Stimulated activated CD4-positive, alpha-beta T cell treated with anti-CD3 and anti-CD28 coated beads, TNF-alpha, amount 100 ng/mL, for 24 hours (primary cell): Measurements from ENCODE around the gene GCFC2.
"Not testable (repeated sequence)": the region's sequence is repeated elsewhere in the genome, so short reads cannot be mapped to it uniquely, and the experiment has no call there.

Experiments
- DNase-seq, 3 experiments: peaks; one replicate each; pipeline ENCODE4 v3.0.0-alpha.2; 2020; ENCODE audit warnings: low read depth in 3 of 3

GCFC2 gene

DNA sequence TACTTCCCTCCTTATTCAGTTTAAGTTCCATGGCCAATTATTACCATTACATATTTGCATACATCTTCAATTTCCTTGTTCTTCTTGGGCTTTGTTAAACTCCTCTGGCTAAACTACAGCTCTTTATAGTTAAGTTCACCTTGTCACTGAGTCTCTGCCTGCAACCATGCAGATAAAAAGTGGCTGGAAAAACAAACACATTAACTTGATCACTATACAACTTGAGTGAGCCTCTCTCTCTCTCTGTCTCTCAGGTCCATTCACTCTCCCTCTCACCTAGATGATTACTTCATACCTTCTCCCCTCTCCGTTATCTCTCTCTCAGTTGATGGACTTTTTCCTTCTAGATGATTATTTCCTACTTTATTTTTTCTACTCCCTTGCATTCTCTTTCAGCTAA lies 30.3 kb downstream of the GCFC2 start:
- DNase-seq: no peak

DNA sequence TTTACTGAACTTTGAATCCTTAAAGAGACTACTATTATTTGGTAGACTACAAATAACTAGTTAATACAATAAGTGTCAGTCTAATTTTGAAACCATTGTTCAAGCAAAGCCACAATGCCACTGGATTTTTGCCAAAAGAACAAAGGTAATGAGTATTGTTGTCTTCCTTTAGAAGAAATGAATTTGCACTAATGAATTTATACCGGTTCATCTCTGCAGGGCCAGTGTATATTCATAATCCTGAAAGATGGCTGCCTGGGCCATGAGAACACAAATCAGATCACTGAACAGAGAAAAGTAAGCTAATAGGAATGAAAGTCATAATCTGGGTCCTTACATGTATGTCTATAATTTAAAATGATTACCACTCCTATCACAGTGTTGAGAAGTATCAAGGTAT lies 31.2 kb downstream of the GCFC2 start:
- no peak for DNase-seq

- no peak for DNase-seq
Observed at GRCh38 chr2:75676464-75676863, 34.3 kb downstream of the GCFC2 start.

GRCh38 chr2:75675908-75676307 lies 34.8 kb downstream of the GCFC2 start:
- DNase-seq: no peak

GRCh38 chr2:75675423-75675822 lies 35.3 kb downstream of the GCFC2 start:
- not testable (repeated sequence) for DNase-seq

DNA sequence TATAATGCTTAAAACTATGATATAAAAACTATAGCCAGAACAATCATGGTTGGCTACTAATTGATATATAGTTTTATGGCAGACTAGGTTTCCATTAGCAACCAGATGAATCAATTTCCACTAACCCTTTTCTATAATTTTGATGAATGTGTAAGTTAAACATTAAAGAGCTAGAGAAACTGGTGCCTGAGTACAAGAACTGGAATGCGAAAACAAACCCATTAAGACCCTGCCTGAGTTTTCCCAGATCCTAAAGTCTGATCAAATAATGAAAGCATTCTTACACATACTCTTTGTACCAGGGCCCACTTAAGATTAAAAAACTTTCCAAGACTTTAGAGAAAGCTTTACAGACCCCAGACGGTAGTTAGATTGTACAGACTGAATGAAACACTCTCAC lies 42.8 kb downstream of the GCFC2 start:
- DNase-seq: no peak

- no peak for DNase-seq
Observed at GRCh38 chr2:75666911-75667310, 43.8 kb downstream of the GCFC2 start.

DNA sequence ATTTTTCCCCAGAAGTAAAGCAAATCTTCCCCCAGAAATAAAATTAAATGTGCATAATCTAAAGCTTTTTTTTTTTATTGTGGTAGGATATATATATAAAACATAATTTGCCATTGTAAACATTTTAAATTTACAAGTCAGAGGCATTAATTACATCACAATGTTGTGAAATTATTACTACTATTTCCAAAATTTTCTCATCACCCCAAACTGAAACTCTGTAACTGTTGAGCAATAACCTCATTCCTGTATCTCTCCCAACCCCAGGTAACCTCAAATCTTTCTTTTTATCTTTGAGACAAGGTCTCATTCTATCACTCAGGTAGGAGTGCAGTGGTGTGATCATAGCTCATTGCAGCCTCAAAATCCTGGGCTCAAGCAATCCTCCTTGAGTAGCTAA lies 52.9 kb downstream of the GCFC2 start:
- DNase-seq: no peak

GRCh38 chr2:75656563-75656962 lies 54.2 kb downstream of the GCFC2 start:
- no peak for DNase-seq

GRCh38 chr2:75655861-75656260 lies 54.9 kb downstream of the GCFC2 start:
- no peak for DNase-seq

DNA sequence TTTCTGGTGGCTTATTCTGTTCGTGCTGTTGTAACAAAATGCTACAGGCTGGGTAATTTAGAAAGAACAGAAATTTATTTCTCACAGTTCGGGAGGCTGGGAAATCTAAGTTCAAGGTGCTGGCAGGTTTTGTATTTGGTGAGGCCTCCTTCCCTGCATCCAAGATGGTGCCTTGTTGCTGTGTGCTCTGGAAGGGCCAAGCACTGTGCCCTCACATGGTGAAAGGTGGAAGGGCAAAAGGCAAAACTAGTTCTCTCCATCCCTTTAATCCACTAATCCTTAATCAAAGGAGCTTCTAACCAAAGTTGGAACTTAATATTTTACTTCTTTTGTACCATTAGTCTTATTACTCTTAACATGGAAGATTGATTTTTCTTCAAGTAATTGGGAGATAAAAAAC lies 56.7 kb downstream of the GCFC2 start:
- no peak for DNase-seq

- DNase-seq: no peak
Observed at GRCh38 chr2:75647771-75648170, 62.9 kb downstream of the GCFC2 start.

GRCh38 chr2:75646583-75647425 lies 63.9 kb downstream of the GCFC2 start, which contains the start of gene MRPL19:
MRPL19 (plus strand) TSS chr2:75646783; CDS start chr2:75646808, 25 bp downstream.
- DNase-seq: peak; percentile 60 to 66 (median 64)

DNA sequence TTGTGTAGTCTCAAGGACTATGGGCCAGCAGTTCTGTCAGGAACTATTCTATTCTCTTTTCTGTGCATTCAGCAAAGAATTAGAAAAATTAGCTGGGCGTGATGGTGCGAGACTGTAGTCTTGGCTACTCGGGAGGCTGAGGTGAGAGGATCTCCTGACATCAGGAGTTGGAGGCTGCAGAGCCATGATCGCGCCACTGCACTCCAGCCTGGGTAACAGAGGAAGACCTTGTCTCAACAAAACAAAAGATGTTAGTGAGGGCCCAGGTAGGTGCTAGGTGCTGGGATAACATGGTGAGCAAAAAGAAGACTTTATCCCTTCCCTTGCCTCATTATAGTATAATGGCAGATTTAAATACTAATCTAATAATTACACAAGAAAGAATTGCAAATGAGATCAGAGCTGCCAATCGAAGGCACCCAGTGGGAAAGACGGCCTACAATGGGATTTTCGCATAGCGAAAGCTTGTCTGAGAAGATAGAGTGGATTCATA lies 64.6 kb downstream of the GCFC2 start:
- no peak for DNase-seq

- no peak for DNase-seq
Observed at GRCh38 chr2:75645643-75646042, 65.1 kb downstream of the GCFC2 start.

- no peak for DNase-seq
Observed at GRCh38 chr2:75643980-75644379, 66.7 kb downstream of the GCFC2 start.

DNA sequence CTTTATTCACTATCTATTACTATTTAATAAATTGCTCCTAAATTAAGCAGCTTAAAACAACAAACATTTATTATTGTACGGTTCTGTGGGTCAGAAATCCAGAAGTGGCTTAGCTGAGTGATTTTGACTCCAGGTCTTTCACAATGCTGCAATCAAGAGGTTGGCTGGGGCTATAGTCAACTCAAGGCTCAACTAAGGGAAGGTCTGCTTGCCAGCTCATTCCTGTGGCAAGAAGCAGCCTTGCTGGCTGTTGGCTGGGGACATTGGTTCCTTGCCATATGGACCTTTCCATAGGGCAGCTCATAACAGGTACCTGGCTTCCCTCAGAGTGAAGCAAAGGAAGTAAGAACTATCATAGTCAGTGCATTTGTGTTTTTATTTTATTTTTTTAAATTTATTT lies 69.1 kb downstream of the GCFC2 start:
- DNase-seq: no peak

GRCh38 chr2:75640621-75641121 lies 70.0 kb downstream of the GCFC2 start:
- DNase-seq: peak; percentile 21 to 50 (median 30)

DNA sequence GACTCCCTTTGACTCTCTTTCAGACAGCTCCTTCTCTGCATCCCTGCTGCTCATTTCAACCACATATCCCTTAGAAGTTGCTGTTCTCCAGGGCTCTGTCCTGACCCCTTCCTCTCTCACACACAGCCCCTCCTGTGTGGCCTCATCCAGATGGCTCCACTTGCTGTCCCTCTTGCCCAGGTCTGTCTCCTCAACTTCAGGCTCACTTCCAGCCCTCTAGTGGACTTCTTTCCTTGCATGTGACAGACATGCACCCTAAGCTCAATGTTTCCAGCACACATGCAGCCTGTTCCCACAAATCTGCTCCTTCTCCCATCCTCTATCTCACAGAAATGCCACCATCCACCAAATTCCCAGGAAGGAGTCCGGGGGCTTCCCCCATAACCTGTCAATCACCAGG lies 73.1 kb downstream of the GCFC2 start:
- no peak for DNase-seq

GRCh38 chr2:75634945-75635344 lies 75.8 kb downstream of the GCFC2 start:
- DNase-seq: no peak

GRCh38 chr2:75633620-75634019 lies 77.1 kb downstream of the GCFC2 start:
- DNase-seq: no peak

GRCh38 chr2:75632813-75633212 lies 77.9 kb downstream of the GCFC2 start:
- no peak for DNase-seq

- no peak for DNase-seq
Observed at GRCh38 chr2:75632091-75632701, 78.5 kb downstream of the GCFC2 start.
